ENCODE measurements around the gene PRCC. TPM values are rescaled to one million over a fixed set of nuclear protein-coding genes. Genes with fewer than 3 reads are reported as not detected.

The PRCC gene
- total and polyA plus RNA-seq, 2 of the 13 experiments (the other 11 are each of a cell fraction or from before 2014, with no cell fraction given): 24.2 to 40.5 TPM

DNA sequence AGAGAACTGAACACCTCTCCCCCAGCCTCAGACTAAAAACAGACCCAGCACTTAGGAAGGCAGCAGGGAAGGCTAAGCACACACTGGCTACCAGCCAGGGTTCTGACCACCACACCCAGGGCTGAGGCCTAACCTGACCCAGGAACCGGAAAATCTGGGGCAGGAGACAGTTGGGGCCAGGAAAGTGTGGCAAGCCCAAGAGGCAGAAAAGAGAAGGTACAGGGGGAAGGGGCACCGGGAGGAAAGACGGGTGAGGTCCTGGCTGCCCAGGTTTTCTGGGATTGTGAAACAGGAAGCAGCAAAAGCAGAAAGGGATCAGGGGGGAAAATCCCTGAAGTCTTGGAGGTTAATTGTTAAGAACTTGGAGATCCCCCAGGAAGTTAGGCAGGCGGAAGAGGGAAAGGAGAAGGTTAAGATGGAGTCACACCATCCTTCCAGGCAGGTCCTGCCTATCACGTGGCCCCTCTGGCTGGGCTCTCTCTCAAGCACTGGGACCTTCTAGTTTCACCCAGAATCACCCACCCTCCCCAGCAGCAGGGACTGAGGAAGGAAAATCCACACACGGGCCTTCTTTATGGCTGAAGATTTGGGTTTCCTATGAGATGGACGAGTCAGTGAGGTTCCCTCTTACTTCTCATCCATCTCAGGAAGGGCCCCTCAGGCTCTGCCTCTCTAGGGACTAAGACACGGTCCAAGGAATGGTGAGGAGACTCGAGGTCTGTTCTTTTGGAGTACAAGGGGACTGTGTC, 18.5 kb upstream of the PRCC start (continued):
- TF ChIP-seq MYNN (CRISPR knock-in tag; IDR thresholded peaks at IDR 0.05; ENCODE audit: low read depth) (no peak), ZFP36L2 (CRISPR knock-in tag; IDR thresholded peaks at IDR 0.05) (no peak), ZNF251 (CRISPR knock-in tag; IDR thresholded peaks at IDR 0.05) (no peak), MXI1 (IDR thresholded peaks at IDR 0.05; ENCODE audit: borderline replicate concordance, low read depth, low read length) (0 out of 3 replicates have a peak, but pooled peaks have one; percentile 30), RORA (CRISPR knock-in tag; IDR thresholded peaks at IDR 0.05) (no peak), ZKSCAN5 (CRISPR knock-in tag; IDR thresholded peaks at IDR 0.05) (no peak), ZNF768 (CRISPR knock-in tag; IDR thresholded peaks at IDR 0.05) (no peak), ZNF772 (CRISPR knock-in tag; IDR thresholded peaks at IDR 0.05) (no peak), ZNF407 (CRISPR knock-in tag; IDR thresholded peaks at IDR 0.05; ENCODE audit: not compliant biosample characterization) (no peak), ZNF777 (CRISPR knock-in tag; IDR thresholded peaks at IDR 0.05) (no peak), ZFAT (CRISPR knock-in tag; conservative IDR thresholded peaks at IDR 0.05) (no peak)
- TF ChIP-seq, protein P1, sequence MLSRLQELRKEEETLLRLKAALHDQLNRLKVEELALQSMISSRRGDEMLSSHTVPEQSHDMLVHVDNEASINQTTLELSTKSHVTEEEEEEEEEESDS (CRISPR knock-in tag; IDR thresholded peaks at IDR 0.05; ENCODE audit: borderline replicate concordance): no peak
- TF ChIP-seq, protein P2, sequence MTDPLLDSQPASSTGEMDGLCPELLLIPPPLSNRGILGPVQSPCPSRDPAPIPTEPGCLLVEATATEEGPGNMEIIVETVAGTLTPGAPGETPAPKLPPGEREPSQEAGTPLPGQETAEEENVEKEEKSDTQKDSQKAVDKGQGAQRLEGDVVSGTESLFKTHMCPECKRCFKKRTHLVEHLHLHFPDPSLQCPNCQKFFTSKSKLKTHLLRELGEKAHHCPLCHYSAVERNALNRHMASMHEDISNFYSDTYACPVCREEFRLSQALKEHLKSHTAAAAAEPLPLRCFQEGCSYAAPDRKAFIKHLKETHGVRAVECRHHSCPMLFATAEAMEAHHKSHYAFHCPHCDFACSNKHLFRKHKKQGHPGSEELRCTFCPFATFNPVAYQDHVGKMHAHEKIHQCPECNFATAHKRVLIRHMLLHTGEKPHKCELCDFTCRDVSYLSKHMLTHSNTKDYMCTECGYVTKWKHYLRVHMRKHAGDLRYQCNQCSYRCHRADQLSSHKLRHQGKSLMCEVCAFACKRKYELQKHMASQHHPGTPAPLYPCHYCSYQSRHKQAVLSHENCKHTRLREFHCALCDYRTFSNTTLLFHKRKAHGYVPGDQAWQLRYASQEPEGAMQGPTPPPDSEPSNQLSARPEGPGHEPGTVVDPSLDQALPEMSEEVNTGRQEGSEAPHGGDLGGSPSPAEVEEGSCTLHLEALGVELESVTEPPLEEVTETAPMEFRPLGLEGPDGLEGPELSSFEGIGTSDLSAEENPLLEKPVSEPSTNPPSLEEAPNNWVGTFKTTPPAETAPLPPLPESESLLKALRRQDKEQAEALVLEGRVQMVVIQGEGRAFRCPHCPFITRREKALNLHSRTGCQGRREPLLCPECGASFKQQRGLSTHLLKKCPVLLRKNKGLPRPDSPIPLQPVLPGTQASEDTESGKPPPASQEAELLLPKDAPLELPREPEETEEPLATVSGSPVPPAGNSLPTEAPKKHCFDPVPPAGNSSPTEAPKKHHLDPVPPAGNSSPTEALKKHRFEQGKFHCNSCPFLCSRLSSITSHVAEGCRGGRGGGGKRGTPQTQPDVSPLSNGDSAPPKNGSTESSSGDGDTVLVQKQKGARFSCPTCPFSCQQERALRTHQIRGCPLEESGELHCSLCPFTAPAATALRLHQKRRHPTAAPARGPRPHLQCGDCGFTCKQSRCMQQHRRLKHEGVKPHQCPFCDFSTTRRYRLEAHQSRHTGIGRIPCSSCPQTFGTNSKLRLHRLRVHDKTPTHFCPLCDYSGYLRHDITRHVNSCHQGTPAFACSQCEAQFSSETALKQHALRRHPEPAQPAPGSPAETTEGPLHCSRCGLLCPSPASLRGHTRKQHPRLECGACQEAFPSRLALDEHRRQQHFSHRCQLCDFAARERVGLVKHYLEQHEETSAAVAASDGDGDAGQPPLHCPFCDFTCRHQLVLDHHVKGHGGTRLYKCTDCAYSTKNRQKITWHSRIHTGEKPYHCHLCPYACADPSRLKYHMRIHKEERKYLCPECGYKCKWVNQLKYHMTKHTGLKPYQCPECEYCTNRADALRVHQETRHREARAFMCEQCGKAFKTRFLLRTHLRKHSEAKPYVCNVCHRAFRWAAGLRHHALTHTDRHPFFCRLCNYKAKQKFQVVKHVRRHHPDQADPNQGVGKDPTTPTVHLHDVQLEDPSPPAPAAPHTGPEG (CRISPR knock-in tag; IDR thresholded peaks at IDR 0.05): no peak
